ENCODE results near the gene PRRT3.

GRCh38 chr3:9901967-9902366, 50.2 kb downstream of the PRRT3 start:
- TF ChIP-seq TCF12 (IDR thresholded peaks at IDR 0.05) (no peak), TCF12 (CRISPR knock-in tag; IDR thresholded peaks at IDR 0.05) (no peak), KLF6 (CRISPR knock-in tag; IDR thresholded peaks at IDR 0.05) (no peak), BHLHE40 (IDR thresholded peaks at IDR 0.05; ENCODE audit: low read length) (no peak), ZKSCAN1 (IDR thresholded peaks at IDR 0.05; ENCODE audit: low read length) (no peak), NFYB (CRISPR knock-in tag; IDR thresholded peaks at IDR 0.05) (no peak), POLR2A (IDR thresholded peaks at IDR 0.05; ENCODE audit: insufficient read depth in 1 of 2, low read depth in 2 of 2, low read length in 2 of 2) (no peak), FOXM1 (CRISPR knock-in tag; IDR thresholded peaks at IDR 0.05) (no peak), ZSCAN29 (CRISPR knock-in tag; conservative IDR thresholded peaks at IDR 0.05) (no peak)
- TF ChIP-seq, protein P1, sequence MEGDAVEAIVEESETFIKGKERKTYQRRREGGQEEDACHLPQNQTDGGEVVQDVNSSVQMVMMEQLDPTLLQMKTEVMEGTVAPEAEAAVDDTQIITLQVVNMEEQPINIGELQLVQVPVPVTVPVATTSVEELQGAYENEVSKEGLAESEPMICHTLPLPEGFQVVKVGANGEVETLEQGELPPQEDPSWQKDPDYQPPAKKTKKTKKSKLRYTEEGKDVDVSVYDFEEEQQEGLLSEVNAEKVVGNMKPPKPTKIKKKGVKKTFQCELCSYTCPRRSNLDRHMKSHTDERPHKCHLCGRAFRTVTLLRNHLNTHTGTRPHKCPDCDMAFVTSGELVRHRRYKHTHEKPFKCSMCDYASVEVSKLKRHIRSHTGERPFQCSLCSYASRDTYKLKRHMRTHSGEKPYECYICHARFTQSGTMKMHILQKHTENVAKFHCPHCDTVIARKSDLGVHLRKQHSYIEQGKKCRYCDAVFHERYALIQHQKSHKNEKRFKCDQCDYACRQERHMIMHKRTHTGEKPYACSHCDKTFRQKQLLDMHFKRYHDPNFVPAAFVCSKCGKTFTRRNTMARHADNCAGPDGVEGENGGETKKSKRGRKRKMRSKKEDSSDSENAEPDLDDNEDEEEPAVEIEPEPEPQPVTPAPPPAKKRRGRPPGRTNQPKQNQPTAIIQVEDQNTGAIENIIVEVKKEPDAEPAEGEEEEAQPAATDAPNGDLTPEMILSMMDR (CRISPR knock-in tag; IDR thresholded peaks at IDR 0.05), result no peak
- TF ChIP-seq, protein P2, sequence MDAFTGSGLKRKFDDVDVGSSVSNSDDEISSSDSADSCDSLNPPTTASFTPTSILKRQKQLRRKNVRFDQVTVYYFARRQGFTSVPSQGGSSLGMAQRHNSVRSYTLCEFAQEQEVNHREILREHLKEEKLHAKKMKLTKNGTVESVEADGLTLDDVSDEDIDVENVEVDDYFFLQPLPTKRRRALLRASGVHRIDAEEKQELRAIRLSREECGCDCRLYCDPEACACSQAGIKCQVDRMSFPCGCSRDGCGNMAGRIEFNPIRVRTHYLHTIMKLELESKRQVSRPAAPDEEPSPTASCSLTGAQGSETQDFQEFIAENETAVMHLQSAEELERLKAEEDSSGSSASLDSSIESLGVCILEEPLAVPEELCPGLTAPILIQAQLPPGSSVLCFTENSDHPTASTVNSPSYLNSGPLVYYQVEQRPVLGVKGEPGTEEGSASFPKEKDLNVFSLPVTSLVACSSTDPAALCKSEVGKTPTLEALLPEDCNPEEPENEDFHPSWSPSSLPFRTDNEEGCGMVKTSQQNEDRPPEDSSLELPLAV (CRISPR knock-in tag; conservative IDR thresholded peaks at IDR 0.05; ENCODE audit: low read depth), result no peak
- TF ChIP-seq, protein P3, sequence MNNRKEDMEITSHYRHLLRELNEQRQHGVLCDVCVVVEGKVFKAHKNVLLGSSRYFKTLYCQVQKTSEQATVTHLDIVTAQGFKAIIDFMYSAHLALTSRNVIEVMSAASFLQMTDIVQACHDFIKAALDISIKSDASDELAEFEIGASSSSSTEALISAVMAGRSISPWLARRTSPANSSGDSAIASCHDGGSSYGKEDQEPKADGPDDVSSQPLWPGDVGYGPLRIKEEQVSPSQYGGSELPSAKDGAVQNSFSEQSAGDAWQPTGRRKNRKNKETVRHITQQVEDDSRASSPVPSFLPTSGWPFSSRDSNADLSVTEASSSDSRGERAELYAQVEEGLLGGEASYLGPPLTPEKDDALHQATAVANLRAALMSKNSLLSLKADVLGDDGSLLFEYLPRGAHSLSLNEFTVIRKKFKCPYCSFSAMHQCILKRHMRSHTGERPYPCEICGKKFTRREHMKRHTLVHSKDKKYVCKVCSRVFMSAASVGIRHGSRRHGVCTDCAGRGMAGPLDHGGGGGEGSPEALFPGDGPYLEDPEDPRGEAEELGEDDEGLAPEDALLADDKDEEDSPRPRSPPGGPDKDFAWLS (CRISPR knock-in tag; IDR thresholded peaks at IDR 0.05; ENCODE audit: borderline replicate concordance), result no peak
- TF ChIP-seq, protein P4, sequence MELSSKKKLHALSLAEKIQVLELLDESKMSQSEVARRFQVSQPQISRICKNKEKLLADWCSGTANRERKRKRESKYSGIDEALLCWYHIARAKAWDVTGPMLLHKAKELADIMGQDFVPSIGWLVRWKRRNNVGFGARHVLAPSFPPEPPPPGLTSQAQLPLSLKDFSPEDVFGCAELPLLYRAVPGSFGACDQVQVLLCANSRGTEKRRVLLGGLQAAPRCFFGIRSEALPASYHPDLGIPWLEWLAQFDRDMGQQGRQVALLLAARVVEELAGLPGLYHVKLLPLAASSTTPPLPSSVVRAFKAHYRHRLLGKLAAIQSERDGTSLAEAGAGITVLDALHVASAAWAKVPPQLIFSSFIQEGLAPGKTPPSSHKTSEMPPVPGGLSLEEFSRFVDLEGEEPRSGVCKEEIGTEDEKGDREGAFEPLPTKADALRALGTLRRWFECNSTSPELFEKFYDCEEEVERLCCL (CRISPR knock-in tag; IDR thresholded peaks at IDR 0.05; ENCODE audit: borderline replicate concordance), result no peak
- TF ChIP-seq, protein P5, sequence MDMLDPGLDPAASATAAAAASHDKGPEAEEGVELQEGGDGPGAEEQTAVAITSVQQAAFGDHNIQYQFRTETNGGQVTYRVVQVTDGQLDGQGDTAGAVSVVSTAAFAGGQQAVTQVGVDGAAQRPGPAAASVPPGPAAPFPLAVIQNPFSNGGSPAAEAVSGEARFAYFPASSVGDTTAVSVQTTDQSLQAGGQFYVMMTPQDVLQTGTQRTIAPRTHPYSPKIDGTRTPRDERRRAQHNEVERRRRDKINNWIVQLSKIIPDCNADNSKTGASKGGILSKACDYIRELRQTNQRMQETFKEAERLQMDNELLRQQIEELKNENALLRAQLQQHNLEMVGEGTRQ (IDR thresholded peaks at IDR 0.05; ENCODE audit: low read depth, low read length), result no peak
- TF ChIP-seq, protein P5 (CRISPR knock-in tag; IDR thresholded peaks at IDR 0.05; ENCODE audit: borderline replicate concordance), result no peak

Data from HepG2 (cell line).